ENCODE results near the gene KCNE5.
"Not testable (repeated sequence)": the region's sequence is repeated elsewhere in the genome, so short reads cannot be mapped to it uniquely, and the experiment has no call there.

The KCNE5 gene

GRCh38 chrX:109601486-109601885 lies 23.5 kb downstream of the KCNE5 start:
- no peak for DNase-seq (ENCODE audit: low spot score)

DNA sequence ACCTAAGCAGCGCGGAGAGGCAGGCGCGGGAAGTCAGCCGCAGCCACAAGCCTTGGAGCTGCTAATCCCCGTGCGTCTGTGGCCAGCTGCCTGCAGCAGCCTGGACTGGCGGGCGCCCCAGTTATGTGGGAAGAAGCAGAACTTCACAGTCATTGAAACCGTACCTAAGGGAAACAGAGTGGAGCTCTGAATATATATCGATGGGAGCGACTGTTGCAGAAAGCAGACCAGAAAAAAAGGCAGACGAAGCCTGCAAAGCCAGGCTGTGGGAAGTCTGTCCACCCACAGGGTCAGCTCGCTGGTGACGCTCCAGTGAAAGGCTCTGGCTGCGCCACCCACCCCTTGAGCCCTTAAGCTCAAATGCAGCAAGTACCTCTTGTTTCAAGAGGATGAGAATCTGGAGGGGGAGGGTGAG lies 24.7 kb downstream of the KCNE5 start:
- no peak for DNase-seq (ENCODE audit: low spot score)

DNA sequence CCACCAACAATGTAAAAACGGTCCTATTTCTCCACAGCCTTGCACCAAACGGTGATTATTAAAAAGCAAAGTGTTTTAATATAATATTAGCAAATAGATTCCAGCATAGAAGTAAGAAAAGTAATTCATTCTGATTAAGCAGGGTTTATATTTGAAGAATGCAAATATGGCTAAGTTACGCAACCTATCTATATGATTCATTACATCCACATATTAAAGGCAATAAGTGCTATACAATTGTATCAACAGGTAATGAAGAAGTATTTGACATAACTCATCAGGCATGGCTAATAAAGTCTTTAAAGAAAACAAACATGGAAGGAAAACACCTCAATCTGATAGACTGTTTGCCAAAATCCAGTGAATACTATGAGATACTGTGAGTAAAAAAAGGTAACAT lies 29.0 kb downstream of the KCNE5 start:
- no peak for DNase-seq (ENCODE audit: low spot score)

GRCh38 chrX:109590176-109590575 lies 34.8 kb downstream of the KCNE5 start:
- DNase-seq (ENCODE audit: low spot score): no peak

DNA sequence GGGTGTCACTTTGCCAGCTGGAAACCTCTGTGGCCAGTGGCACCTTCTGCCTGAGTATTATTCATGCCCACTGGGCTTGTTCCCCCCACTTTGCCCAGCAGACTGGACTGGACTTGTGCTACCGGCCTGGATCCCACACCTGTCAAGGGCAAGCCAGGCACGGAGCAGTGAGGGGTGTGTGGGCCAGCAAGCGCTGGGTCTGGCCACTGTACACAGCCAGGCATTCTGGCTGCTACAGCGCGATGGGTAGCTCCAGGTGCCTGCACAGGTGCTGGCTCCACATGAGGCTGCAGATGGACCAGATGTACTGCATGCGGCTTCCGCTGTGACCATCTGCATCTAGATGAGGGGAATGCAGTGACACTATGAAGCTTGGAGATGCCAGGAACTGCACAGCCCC lies 39.5 kb downstream of the KCNE5 start:
- no peak for DNase-seq (ENCODE audit: low spot score)

- no peak for DNase-seq (ENCODE audit: low spot score)
These were observed 46.1 kb downstream of the KCNE5 start for GRCh38 chrX:109578916-109579315.

GRCh38 chrX:109577055-109577454 lies 47.9 kb downstream of the KCNE5 start:
- no peak for DNase-seq (ENCODE audit: low spot score)

DNA sequence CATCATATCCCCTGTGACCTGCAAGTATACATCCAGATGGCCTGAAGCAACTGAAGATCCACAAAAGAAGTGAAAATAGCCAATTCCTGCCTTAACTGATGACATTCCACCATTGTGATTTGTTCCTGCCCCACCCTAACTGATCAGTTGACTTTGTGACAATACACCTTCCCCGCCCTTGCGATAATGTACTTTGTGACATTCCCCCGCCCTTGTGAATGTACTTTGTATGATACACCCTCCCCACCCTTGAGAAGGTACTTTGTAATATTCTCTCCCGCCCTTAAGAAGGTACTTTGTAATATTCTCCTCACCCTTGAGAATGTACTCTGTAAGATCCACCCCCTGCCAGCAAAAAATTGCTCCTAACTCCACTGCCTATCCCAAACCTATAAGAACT lies 48.9 kb downstream of the KCNE5 start:
- not testable (repeated sequence) for DNase-seq (ENCODE audit: low spot score)

Measured in HuH-7.5 (cell line).